T-helper 1 cell treated with Interleukin-12 subunit alpha and Interleukin-12 subunit beta and Interleukin-4 antibody, amounts not matched to agents 30 μg/mL and 1 μg/mL, for 36 hours (primary cell): Measurements from ENCODE around the gene BIRC7.
A peak's percentile ranks its signal among the peaks of the same experiment; 100 is the strongest.
"Not testable (repeated sequence)": the region's sequence is repeated elsewhere in the genome, so short reads cannot be mapped to it uniquely, and the experiment has no call there.

Experiments
- H3K27ac Mint-ChIP-seq: one replicate; pipeline ENCODE4 v1.8.0; 2021; ENCODE audit warnings: mild to moderate bottlenecking, mixed read lengths
- H3K27me3 Mint-ChIP-seq: one replicate; pipeline ENCODE4 v1.8.0; 2021; ENCODE audit warnings: low read depth, mixed read lengths
- H3K36me3 Mint-ChIP-seq: one replicate; pipeline ENCODE4 v1.8.0; 2021; ENCODE audit warnings: low read depth, mixed read lengths
- H3K4me1 Mint-ChIP-seq: one replicate; pipeline ENCODE4 v1.8.0; 2021; ENCODE audit warnings: low read depth, mixed read lengths
- H3K4me3 Mint-ChIP-seq: one replicate; pipeline ENCODE4 v1.8.0; 2021; ENCODE audit warnings: mild to moderate bottlenecking, moderate library complexity, mixed read lengths
- H3K9me3 Mint-ChIP-seq: one replicate; pipeline ENCODE4 v1.8.0; 2021; ENCODE audit warnings: mixed read lengths

Gene BIRC7

DNA sequence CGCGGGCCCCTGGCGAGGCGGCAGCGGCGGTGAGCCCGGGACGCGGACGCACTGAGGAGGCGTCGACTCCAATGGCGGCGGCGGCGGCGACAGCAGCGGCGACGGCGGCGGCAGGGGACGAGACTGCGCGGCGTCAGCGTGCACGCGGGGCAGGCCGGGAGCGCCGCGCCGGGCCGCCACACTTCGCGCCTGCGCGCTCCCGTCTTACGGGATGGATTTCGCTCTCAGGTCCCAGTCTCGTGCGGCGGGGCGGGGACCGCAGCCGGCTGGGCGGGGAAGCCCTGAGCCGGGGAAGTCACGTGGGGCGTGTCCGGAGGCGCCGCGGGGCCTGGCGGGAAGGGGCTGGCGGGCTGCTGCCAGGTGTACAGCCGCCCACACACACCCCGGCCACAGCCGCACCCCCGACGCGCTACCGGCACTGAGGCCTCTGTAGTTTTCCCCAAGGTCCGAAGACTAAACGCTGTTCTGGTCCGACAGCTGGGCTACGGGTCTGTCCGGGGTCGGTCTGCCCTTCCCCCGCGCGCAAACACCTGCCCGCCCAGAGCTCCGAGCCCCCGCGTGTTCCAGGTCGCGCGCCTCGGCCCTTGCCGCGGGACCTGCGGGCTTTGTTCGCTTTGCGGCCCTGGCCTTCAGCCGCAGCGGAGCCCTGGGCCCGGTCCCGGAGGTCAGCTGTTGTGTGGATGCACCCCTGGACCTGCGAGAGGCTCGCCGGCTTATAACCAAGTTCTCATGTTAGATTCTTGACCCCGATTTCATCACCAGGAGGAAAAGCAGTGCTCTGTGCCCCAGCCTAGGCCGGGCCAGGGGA lies 19.5 kb upstream of the BIRC7 start, which contains the start of gene YTHDF1:
YTHDF1 (minus strand) TSS at position 91 of the 808 bp plus-strand sequence. CDS start 239 bp downstream, outside the sequence.
- Mint-ChIP-seq H3K27ac (peak within 1 kb of the TSS; percentile 87), H3K4me1 (peaks cover 34% of the 10 kb centered on the region), H3K27me3 (no peaks in the 10 kb centered on the region), H3K4me3 (peak within 1 kb of the TSS; percentile 92), H3K36me3 (peaks cover 28% of the 10 kb centered on the region), H3K9me3 (no peaks in the 10 kb centered on the region)

GRCh38 chr20:63216849-63217471 lies 18.7 kb upstream of the BIRC7 start:
- Mint-ChIP-seq H3K9me3 (no peaks in the 10 kb centered on the region), H3K4me1 (peaks cover 33% of the 10 kb centered on the region), H3K27ac (peak overlapping the region; percentile 86)

DNA sequence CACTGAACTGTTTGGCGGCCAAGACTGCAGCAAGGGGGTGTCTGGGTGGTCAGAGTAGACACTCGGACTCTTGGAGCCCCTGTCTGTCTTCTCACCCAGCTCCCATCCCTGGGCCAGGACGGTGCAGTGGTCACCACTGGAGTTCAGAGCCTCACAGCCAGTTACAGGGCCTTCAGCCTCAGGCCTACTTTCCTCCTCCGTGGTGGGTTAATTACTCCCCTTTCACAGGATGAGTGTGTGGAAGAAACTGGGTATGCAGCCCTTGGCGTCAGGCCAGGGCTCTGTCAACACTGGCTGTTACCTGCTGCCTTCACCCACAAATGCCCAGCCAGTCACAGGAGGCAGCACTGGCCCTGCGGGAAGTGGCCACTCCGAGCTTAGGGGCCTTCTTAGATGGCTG lies 18.0 kb upstream of the BIRC7 start:
- no peak overlapping the region for H3K4me3 Mint-ChIP-seq
- H3K9me3 Mint-ChIP-seq: no peaks in the 10 kb centered on the region
- H3K4me1 Mint-ChIP-seq: peaks cover 27% of the 10 kb centered on the region
- H3K27me3 Mint-ChIP-seq: no peaks in the 10 kb centered on the region
- no peak overlapping the region for H3K27ac Mint-ChIP-seq
- peaks cover 21% of the 10 kb centered on the region for H3K36me3 Mint-ChIP-seq

More at GRCh38 chr20:63216849-63217471, 18.7 kb upstream of the BIRC7 start:
- Mint-ChIP-seq H3K27me3 (no peaks in the 10 kb centered on the region), H3K36me3 (peaks cover 26% of the 10 kb centered on the region), H3K4me3 (peak overlapping the region; percentile 82)

- H3K36me3 Mint-ChIP-seq: peaks cover 12% of the 10 kb centered on the region
- no peak overlapping the region for H3K27ac Mint-ChIP-seq
- no peaks in the 10 kb centered on the region for H3K27me3 Mint-ChIP-seq
- H3K4me1 Mint-ChIP-seq: peaks cover 20% of the 10 kb centered on the region
- no peak overlapping the region for H3K4me3 Mint-ChIP-seq
- H3K9me3 Mint-ChIP-seq: no peaks in the 10 kb centered on the region
These were observed 16.8 kb upstream of the BIRC7 start for GRCh38 chr20:63218701-63219446.

DNA sequence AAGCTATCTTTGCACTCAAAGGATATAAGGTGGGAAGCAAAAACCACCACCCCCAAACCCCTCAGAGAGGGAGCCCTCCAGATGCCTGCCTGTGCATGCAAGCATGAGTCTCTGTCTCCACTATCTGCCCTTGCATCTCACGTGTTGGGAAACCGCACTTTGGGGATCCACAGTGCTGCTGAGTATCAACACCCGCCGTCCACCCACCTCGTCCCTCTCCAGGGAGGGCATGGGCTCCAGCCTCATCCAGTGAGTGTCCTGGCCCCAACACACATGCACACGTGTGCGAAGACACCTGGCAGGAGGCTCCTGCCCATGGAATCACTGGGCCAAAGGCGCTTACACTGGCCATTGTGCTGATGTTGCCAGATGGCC lies 16.3 kb upstream of the BIRC7 start:
- peaks cover 7% of the 10 kb centered on the region for H3K36me3 Mint-ChIP-seq
- H3K4me1 Mint-ChIP-seq: peaks cover 14% of the 10 kb centered on the region
- H3K27ac Mint-ChIP-seq: no peak overlapping the region
- no peaks in the 10 kb centered on the region for H3K9me3 Mint-ChIP-seq
- no peak overlapping the region for H3K4me3 Mint-ChIP-seq
- no peaks in the 10 kb centered on the region for H3K27me3 Mint-ChIP-seq

GRCh38 chr20:63219866-63220521 lies 15.7 kb upstream of the BIRC7 start:
- H3K9me3 Mint-ChIP-seq: no peaks in the 10 kb centered on the region
- H3K4me1 Mint-ChIP-seq: peaks cover 9% of the 10 kb centered on the region
- no peaks in the 10 kb centered on the region for H3K27me3 Mint-ChIP-seq
- H3K4me3 Mint-ChIP-seq: no peak overlapping the region
- peaks cover 3% of the 10 kb centered on the region for H3K36me3 Mint-ChIP-seq
- H3K27ac Mint-ChIP-seq: no peak overlapping the region

- Mint-ChIP-seq H3K27ac (no peak overlapping the region), H3K9me3 (no peaks in the 10 kb centered on the region), H3K4me1 (peaks cover 5% of the 10 kb centered on the region), H3K27me3 (no peaks in the 10 kb centered on the region), H3K4me3 (no peak overlapping the region), H3K36me3 (no peaks in the 10 kb centered on the region)
These were observed 14.9 kb upstream of the BIRC7 start for GRCh38 chr20:63220696-63221399.

- H3K9me3 Mint-ChIP-seq, H3K36me3 Mint-ChIP-seq, H3K4me3 Mint-ChIP-seq, H3K27me3 Mint-ChIP-seq, H3K4me1 Mint-ChIP-seq, H3K27ac Mint-ChIP-seq: not testable (repeated sequence)
These were observed 14.2 kb upstream of the BIRC7 start for GRCh38 chr20:63221400-63222053.

DNA sequence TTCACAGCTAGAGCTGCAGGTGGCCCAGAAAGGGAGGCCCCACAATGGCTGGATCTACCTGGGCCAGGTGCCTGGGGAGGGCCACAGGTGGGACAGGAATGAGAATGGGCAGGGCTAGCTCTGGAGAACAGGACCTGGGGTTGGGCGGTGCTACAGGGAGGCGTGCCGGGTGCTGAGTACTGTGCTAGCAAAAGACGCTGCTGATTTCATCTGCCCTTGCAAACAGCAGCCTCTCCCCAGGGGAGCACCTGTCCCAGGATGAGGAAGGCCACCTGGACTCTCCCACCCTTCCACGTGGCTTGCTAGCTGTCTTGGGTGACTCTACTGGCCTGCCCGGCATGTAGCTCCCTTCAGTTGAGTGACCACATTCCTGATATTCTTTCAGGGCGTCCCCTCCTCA lies 13.2 kb upstream of the BIRC7 start:
- Mint-ChIP-seq H3K9me3 (no peaks in the 10 kb centered on the region), H3K4me3 (no peak overlapping the region), H3K27me3 (no peaks in the 10 kb centered on the region), H3K4me1 (no peaks in the 10 kb centered on the region), H3K36me3 (no peaks in the 10 kb centered on the region), H3K27ac (no peak overlapping the region)

DNA sequence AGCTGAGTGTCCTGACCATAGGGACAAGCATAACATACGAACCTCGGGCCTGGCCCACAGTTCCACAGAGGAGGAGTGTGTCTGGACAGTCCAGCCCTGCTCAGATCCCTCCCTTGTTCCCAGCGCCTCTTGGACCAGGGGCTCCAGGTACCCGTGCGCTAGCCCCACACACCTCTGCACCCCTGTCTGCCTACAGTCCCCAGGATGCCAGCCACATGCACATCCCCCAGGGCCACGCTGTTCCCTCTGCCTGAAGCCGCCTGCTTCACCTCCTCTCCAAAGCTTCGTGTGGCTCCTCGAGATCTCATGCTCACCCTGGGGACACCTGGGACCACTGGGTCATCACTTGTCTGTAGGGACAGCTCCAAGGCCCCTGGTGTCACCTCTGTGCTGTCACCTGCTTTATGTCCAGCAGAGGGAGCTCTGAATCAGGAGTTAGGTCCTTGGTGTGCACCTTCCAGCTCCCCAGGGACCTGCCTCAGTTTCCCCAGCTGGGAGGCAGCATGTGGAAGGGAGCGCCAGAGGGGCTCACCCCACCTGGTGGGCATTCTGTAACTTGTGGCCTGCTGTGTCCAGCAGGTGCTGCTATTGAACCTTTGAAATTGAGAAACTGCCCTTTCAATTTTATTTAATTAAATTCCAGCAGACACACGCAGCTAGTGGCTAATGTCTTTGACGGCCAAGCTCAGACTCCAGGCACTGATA lies 12.4 kb upstream of the BIRC7 start:
- H3K27me3 Mint-ChIP-seq: no peaks in the 10 kb centered on the region
- no peaks in the 10 kb centered on the region for H3K9me3 Mint-ChIP-seq
- no peak overlapping the region for H3K4me3 Mint-ChIP-seq
- no peak overlapping the region for H3K27ac Mint-ChIP-seq
- no peaks in the 10 kb centered on the region for H3K4me1 Mint-ChIP-seq
- H3K36me3 Mint-ChIP-seq: no peaks in the 10 kb centered on the region

- H3K27ac Mint-ChIP-seq: no peak overlapping the region
- H3K27me3 Mint-ChIP-seq: peaks cover 5% of the 10 kb centered on the region
- H3K4me3 Mint-ChIP-seq: no peak overlapping the region
- no peaks in the 10 kb centered on the region for H3K4me1 Mint-ChIP-seq
- H3K9me3 Mint-ChIP-seq: no peaks in the 10 kb centered on the region
- H3K36me3 Mint-ChIP-seq: no peaks in the 10 kb centered on the region
These were observed 11.9 kb upstream of the BIRC7 start for GRCh38 chr20:63223826-63224207.

DNA sequence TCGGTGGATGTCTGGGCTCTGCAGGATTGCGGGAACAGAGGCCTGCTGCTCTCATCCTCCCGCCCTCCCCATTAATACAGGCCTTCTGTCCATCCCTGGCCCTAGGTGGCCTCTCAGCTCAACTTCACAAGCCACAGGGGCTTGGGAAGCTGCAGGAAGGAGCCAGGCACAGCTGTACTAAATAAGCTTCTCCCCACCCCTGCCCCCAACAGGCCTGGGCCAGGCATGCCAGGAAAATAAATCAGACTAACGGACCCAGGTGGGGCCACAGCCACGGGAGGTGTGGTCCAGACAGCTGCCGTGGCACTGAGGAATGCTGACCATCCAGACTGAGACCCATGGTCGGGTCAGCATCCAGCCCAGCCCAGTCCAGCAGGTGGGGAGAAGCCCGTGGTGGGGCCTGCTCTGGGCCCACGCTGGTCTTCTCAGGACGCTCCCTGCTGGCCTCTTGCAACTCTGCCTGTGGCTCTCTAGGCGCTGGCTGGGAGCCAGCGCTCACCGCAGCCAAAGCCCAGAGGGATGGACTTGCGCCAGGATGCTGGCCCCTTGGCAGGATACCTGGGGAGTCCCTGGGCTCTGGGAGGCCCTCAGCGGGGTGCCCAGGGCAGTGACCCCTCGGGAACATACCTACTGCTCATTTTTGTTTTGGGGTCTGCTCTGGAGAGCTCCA lies 11.2 kb upstream of the BIRC7 start:
- no peak overlapping the region for H3K4me3 Mint-ChIP-seq

GRCh38 chr20:63225082-63225454 lies 10.6 kb upstream of the BIRC7 start:
- H3K9me3 Mint-ChIP-seq: no peaks in the 10 kb centered on the region
- H3K4me3 Mint-ChIP-seq: no peak overlapping the region
- no peaks in the 10 kb centered on the region for H3K36me3 Mint-ChIP-seq
- H3K4me1 Mint-ChIP-seq: no peaks in the 10 kb centered on the region
- peaks cover 16% of the 10 kb centered on the region for H3K27me3 Mint-ChIP-seq
- H3K27ac Mint-ChIP-seq: no peak overlapping the region

More for the DNA sequence above, 11.2 kb upstream of the BIRC7 start:
- no peaks in the 10 kb centered on the region for H3K36me3 Mint-ChIP-seq
- H3K27ac Mint-ChIP-seq: no peak overlapping the region
- no peaks in the 10 kb centered on the region for H3K9me3 Mint-ChIP-seq
- peaks cover 13% of the 10 kb centered on the region for H3K27me3 Mint-ChIP-seq
- no peaks in the 10 kb centered on the region for H3K4me1 Mint-ChIP-seq
